ENCODE measurements around the gene SHC2. TPM values are rescaled to one million over a fixed set of nuclear protein-coding genes. Genes with fewer than 3 reads are reported as not detected.

SHC2 gene
- total and polyA plus RNA-seq, 2 experiments from 2014 or later = 50.8 to 111 TPM

- WGBS (ENCODE audit: low lambda C conversion rate, missing lambda C conversion rate) = 88% methylated on average over 22 of the region's 22 CpGs
- Histone ChIP-seq H3K4me2 (peak overlapping the region; percentile 55), H3K4me3 (no peak overlapping the region), H3K79me2 (no peaks in the 10 kb centered on the region), H3K4me1 (ENCODE audit: insufficient read depth) (peaks cover 12% of the 10 kb centered on the region), H4K20me1 (ENCODE audit: insufficient read depth, poor library complexity, severe bottlenecking) (no peaks in the 10 kb centered on the region), H3K27ac (peak overlapping the region; percentile 85), H3K9me2 (replicated peaks; ENCODE audit: insufficient read depth) (no peaks in the 10 kb centered on the region), H3K27me3 (no peaks in the 10 kb centered on the region), H3K36me3 (replicated peaks; ENCODE audit: insufficient read depth, low read depth) (no peaks in the 10 kb centered on the region), H3K9me3 (ENCODE audit: low read depth) (no peaks in the 10 kb centered on the region), H2AFZ (no peak overlapping the region)
- DNase-seq (ENCODE audit: low spot score) = no peak
- no peak for TF ChIP-seq EZH2phosphoT487 (IDR thresholded peaks at IDR 0.05; ENCODE audit: low read depth, severe bottlenecking, unreplicated experiment)
- no peak for TF ChIP-seq EZH2 (IDR thresholded peaks at IDR 0.05; ENCODE audit: borderline replicate concordance)
- TF ChIP-seq CTCF (IDR thresholded peaks at IDR 0.05; ENCODE audit: poor library complexity) = no peak
These were observed 24.2 kb upstream of the SHC2 start for GRCh38 chr19:485077-485476.

DNA sequence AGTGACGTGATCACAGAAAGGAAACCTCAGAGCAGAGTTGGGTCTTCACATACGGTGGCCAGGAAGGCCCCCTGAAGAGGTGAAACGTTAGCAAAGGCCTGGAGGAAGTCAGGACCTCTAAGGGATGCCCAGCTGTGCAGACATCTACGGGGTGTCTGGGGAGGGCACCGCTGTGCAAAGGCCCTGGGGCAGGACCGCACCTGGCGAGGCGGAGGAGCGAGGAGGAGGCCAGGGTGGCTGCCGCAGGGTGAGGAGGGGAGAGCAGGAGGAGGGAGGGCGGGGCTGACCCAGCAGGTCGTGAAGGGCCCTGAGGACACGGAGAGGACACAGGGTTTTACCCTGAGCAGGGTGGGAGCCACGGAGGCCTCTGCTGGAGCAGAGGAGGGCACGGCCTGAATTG lies 23.7 kb upstream of the SHC2 start:
- Histone ChIP-seq H3K27ac (no peak overlapping the region), H4K20me1 (ENCODE audit: insufficient read depth, poor library complexity, severe bottlenecking) (no peaks in the 10 kb centered on the region), H3K4me1 (ENCODE audit: insufficient read depth) (peaks cover 10% of the 10 kb centered on the region), H3K9me3 (ENCODE audit: low read depth) (no peaks in the 10 kb centered on the region), H3K27me3 (no peaks in the 10 kb centered on the region), H3K79me2 (no peaks in the 10 kb centered on the region), H3K36me3 (replicated peaks; ENCODE audit: insufficient read depth, low read depth) (no peaks in the 10 kb centered on the region), H2AFZ (no peak overlapping the region), H3K4me2 (no peak overlapping the region), H3K9me2 (replicated peaks; ENCODE audit: insufficient read depth) (no peaks in the 10 kb centered on the region), H3K4me3 (no peak overlapping the region)
- TF ChIP-seq CTCF (IDR thresholded peaks at IDR 0.05; ENCODE audit: poor library complexity) (no peak), EZH2phosphoT487 (IDR thresholded peaks at IDR 0.05; ENCODE audit: low read depth, severe bottlenecking, unreplicated experiment) (no peak), EZH2 (IDR thresholded peaks at IDR 0.05; ENCODE audit: borderline replicate concordance) (no peak)
- DNase-seq (ENCODE audit: low spot score) = no peak
- 69% methylated on average over 12 of the region's 15 CpGs for WGBS (ENCODE audit: low lambda C conversion rate, missing lambda C conversion rate)

- no peak overlapping the region for H3K27ac ChIP-seq
- no peak for DNase-seq (ENCODE audit: low spot score)
- no peak overlapping the region for H3K4me3 ChIP-seq
- no peak for TF ChIP-seq EZH2 (IDR thresholded peaks at IDR 0.05; ENCODE audit: borderline replicate concordance)
- TF ChIP-seq CTCF (IDR thresholded peaks at IDR 0.05; ENCODE audit: poor library complexity) = no peak
- no peak for TF ChIP-seq EZH2phosphoT487 (IDR thresholded peaks at IDR 0.05; ENCODE audit: low read depth, severe bottlenecking, unreplicated experiment)
- H3K9me2 ChIP-seq (replicated peaks; ENCODE audit: insufficient read depth) = no peaks in the 10 kb centered on the region
- no peaks in the 10 kb centered on the region for H3K27me3 ChIP-seq
- H3K36me3 ChIP-seq (replicated peaks; ENCODE audit: insufficient read depth, low read depth) = no peaks in the 10 kb centered on the region
- 77% methylated on average over 21 of the region's 21 CpGs for WGBS (ENCODE audit: low lambda C conversion rate, missing lambda C conversion rate)
- H2AFZ ChIP-seq = no peak overlapping the region
- H3K9me3 ChIP-seq (ENCODE audit: low read depth) = no peaks in the 10 kb centered on the region
- H3K4me2 ChIP-seq = no peak overlapping the region
- no peaks in the 10 kb centered on the region for H4K20me1 ChIP-seq (ENCODE audit: insufficient read depth, poor library complexity, severe bottlenecking)
- H3K79me2 ChIP-seq = no peaks in the 10 kb centered on the region
- H3K4me1 ChIP-seq (ENCODE audit: insufficient read depth) = peaks cover 10% of the 10 kb centered on the region
These were observed 22.7 kb upstream of the SHC2 start for GRCh38 chr19:483332-484072.

All from hepatocyte (in vitro differentiated cells).